Panc1 (cell line): ENCODE measurements around the gene DLG2. TPM values are rescaled to one million over a fixed set of nuclear protein-coding genes. Genes with fewer than 3 reads are reported as not detected.

Experiments used
- ATAC-seq: fragments of 200-7000 bp; cut with Tn5 transposase; 2 replicates; pipeline ENCODE4 v1.9.1; 2020; ENCODE audit warnings: mild to moderate bottlenecking, moderate library complexity
- BruUV-seq: library from RNA; stranded (reverse); fragments of 400-500 nt; replicated peaks from 2 replicates; lab custom pipeline; 2021; lab: Mats Ljungman, UMichigan
- CTCF ChIA-PET: fragments of 300-600 bp; sonication (Branson Sonifier 250); formaldehyde crosslinking; loops from one replicate; lab custom pipeline; 2022; ENCODE audit warnings: antibody characterized with exemption; lab: Charles Lee
- POLR2A ChIA-PET: fragments of 300-600 bp; sonication (Branson Sonifier 250); formaldehyde crosslinking; loops from one replicate; lab custom pipeline; 2022; ENCODE audit warnings: antibody characterized with exemption; lab: Charles Lee
- DNase-seq: peaks from one replicate; pipeline ENCODE4 v3.0.0-alpha.2; 2010; ENCODE audit warnings: low read depth, low spot score
- H3K27ac ChIP-seq: 2 replicates; pipeline ENCODE4 v1.5.1; 2011; ENCODE audit warnings: mild to moderate bottlenecking, low read length, inconsistent platforms
- H3K27me3 ChIP-seq: fragments of 200-500 bp; sonication (Bioruptor generic); 2 replicates; pipeline ENCODE4 v1.6.0; 2014; ENCODE audit warnings: low read length, inconsistent platforms; ENCODE audit not compliant: control insufficient read depth, insufficient read depth
- H3K36me3 ChIP-seq: fragments of 200-500 bp; sonication (Bioruptor generic); 2 replicates; pipeline ENCODE4 v1.5.1; 2014; ENCODE audit warnings: inconsistent platforms, mild to moderate bottlenecking, low read length, moderate library complexity; ENCODE audit not compliant: control insufficient read depth, insufficient read depth
- H3K4me1 ChIP-seq: 2 replicates; pipeline ENCODE4 v1.5.1; 2011; ENCODE audit warnings: inconsistent platforms, mild to moderate bottlenecking, low read length, moderate library complexity; ENCODE audit not compliant: control insufficient read depth, insufficient read depth
- H3K4me3 ChIP-seq, 2 experiments: 2 replicates each; pipeline ENCODE4 v1.5.1; 2011 to 2012; ENCODE audit warnings: low read depth in 2 of 2, low read length in 2 of 2, mild to moderate bottlenecking in 2 of 2, inconsistent platforms in 1 of 2, moderate library complexity in 1 of 2
- H3K9me3 ChIP-seq: fragments of 200-500 bp; sonication (Bioruptor generic); 2 replicates; pipeline ENCODE4 v1.5.1; 2014; ENCODE audit warnings: low read depth, mild to moderate bottlenecking, inconsistent platforms, low read length, moderate library complexity; ENCODE audit not compliant: control insufficient read depth, insufficient read depth
- CTCF ChIP-seq: fragments of 450-650 bp; IDR thresholded peaks from 2 replicates; pipeline ENCODE4 v1.5.1; 2017; ENCODE audit warnings: mild to moderate bottlenecking
- POLR2AphosphoS5 ChIP-seq: IDR thresholded peaks from 2 replicates; pipeline ENCODE4 v1.6.1; 2012; ENCODE audit warnings: mild to moderate bottlenecking, low read depth, low read length, moderate library complexity
- REST ChIP-seq, 2 experiments: IDR thresholded peaks; 2 replicates each; pipeline ENCODE4 v1.6.1; 2011 to 2012; ENCODE audit warnings: low read depth in 2 of 2, control low read depth in 1 of 2, low read length in 1 of 2, mild to moderate bottlenecking in 1 of 2, moderate library complexity in 1 of 2; ENCODE audit not compliant: insufficient read depth in 1 of 2
- SIN3A ChIP-seq: IDR thresholded peaks from 2 replicates; pipeline ENCODE4 v1.6.1; 2012; ENCODE audit warnings: low read depth, mild to moderate bottlenecking, low read length, moderate library complexity, borderline replicate concordance; ENCODE audit not compliant: insufficient read depth
- TCF7L2 ChIP-seq: IDR thresholded peaks from 2 replicates; pipeline ENCODE4 v1.6.1; 2011; ENCODE audit warnings: mild to moderate bottlenecking, low read depth, low read length, inconsistent platforms
- in situ Hi-C: cut with HindIII; loops from 2 replicates; pipeline ENCODE4 v1.10.0; 2016; ENCODE audit warnings: low sequenced_read_pairs, low pct_unique_long_range_greater_than_20kb
- intact Hi-C: fragments of 100-400 bp; cut with micrococcal nuclease; formaldehyde crosslinking; loops from one replicate; pipeline ENCODE4 v1.10.0; 2022; ENCODE audit not compliant: unreplicated experiment
- total RNA-seq: library from RNA; stranded (reverse); gene quantifications from one replicate; pipeline ENCODE4 v1.2.1, GENCODE V29; 2021; ENCODE audit not compliant: unreplicated experiment

Gene DLG2
- total RNA-seq, 1 experiment from 2014 or later = 4.2 TPM

- no peak for TF ChIP-seq REST (IDR thresholded peaks at IDR 0.05; ENCODE audit: insufficient read depth in 1 of 2, low read depth in 2 of 2, low read length in 1 of 2)
- no peak for TF ChIP-seq TCF7L2
- no peak for TF ChIP-seq SIN3A
- no peak for TF ChIP-seq POLR2AphosphoS5
- no peak overlapping the region for H3K4me3 ChIP-seq
- ChIA-PET CTCF (no interaction called here), POLR2A (no interaction called here)
- in situ Hi-C loops (no loop called here), intact Hi-C loops (no loop called here)
- ATAC-seq (no peak), DNase-seq (no peak)
- H3K4me1 ChIP-seq = no peaks in the 10 kb centered on the region; the same call in 1 of the 2 replicates
- BruUV-seq = no TSS peak
- no peaks in the 10 kb centered on the region for H3K36me3 ChIP-seq
- H3K9me3 ChIP-seq = no peaks in the 10 kb centered on the region
- H3K27ac ChIP-seq = no peak overlapping the region
- H3K27me3 ChIP-seq = peaks cover 2% of the 10 kb centered on the region
These were observed 704.3 kb downstream of the DLG2 start for GRCh38 chr11:84922836-84923235.

GRCh38 chr11:84922212-84922805, 704.8 kb downstream of the DLG2 start:
- POLR2A ChIA-PET = no interaction called here
- ATAC-seq (no peak), DNase-seq (no peak)
- Histone ChIP-seq H3K27ac (no peak overlapping the region), H3K36me3 (no peaks in the 10 kb centered on the region), H3K9me3 (no peaks in the 10 kb centered on the region), H3K27me3 (peaks cover 2% of the 10 kb centered on the region), H3K4me1 (no peaks in the 10 kb centered on the region; the same call in 1 of the 2 replicates), H3K4me3 (no peak overlapping the region)
- in situ Hi-C loops (no loop called here), intact Hi-C loops (no loop called here)
- no peak for TF ChIP-seq TCF7L2
- no peak for TF ChIP-seq CTCF
- no peak for TF ChIP-seq SIN3A
- no peak for TF ChIP-seq REST (IDR thresholded peaks at IDR 0.05; ENCODE audit: insufficient read depth in 1 of 2, low read depth in 2 of 2, low read length in 1 of 2)
- TF ChIP-seq POLR2AphosphoS5 = no peak
- no TSS peak for BruUV-seq
- CTCF ChIA-PET = no interaction called here
